Esophagus muscularis mucosa (tissue), 3 donors: ENCODE data around the gene MTM1.

ENCODE experiments used
- POLR2A ChIP-seq: fragments of 450-650 bp; IDR thresholded peaks from one replicate; pipeline ENCODE4 v1.6.1; 2017; ENCODE audit warnings: antibody characterized with exemption, moderate library complexity, mild to moderate bottlenecking, low read depth
- POLR2AphosphoS5 ChIP-seq, 2 donors: sonication (generic); formaldehyde crosslinking; IDR thresholded peaks; one replicate each; pipeline ENCODE4 v1.6.1; 2017; ENCODE audit warnings: antibody characterized with exemption in 2 of 2
- TF ChIP-seq, protein P1 (sequence below), 3 experiments: fragments of 200-600 bp in 2 of 3; fragments of 450-650 bp in 1 of 3; sonication (generic) in 2 of 3; IDR thresholded peaks; one replicate each; pipeline ENCODE4 v1.5.1; 2017 to 2019; ENCODE audit warnings: antibody characterized with exemption in 3 of 3, mild to moderate bottlenecking in 2 of 3, moderate library complexity in 1 of 3

- TF ChIP-seq, protein P1, sequence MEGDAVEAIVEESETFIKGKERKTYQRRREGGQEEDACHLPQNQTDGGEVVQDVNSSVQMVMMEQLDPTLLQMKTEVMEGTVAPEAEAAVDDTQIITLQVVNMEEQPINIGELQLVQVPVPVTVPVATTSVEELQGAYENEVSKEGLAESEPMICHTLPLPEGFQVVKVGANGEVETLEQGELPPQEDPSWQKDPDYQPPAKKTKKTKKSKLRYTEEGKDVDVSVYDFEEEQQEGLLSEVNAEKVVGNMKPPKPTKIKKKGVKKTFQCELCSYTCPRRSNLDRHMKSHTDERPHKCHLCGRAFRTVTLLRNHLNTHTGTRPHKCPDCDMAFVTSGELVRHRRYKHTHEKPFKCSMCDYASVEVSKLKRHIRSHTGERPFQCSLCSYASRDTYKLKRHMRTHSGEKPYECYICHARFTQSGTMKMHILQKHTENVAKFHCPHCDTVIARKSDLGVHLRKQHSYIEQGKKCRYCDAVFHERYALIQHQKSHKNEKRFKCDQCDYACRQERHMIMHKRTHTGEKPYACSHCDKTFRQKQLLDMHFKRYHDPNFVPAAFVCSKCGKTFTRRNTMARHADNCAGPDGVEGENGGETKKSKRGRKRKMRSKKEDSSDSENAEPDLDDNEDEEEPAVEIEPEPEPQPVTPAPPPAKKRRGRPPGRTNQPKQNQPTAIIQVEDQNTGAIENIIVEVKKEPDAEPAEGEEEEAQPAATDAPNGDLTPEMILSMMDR (IDR thresholded peaks at IDR 0.05): no peak
- TF ChIP-seq POLR2A (no peak), POLR2AphosphoS5 (IDR thresholded peaks at IDR 0.05) (no peak)
These were observed 695 bp downstream of the MTM1 start for GRCh38 chrX:150569155-150569477.
